HL-60/S4 treated with retinoic acid at 250 ng/mL for 4 days and 3 days (cell line): ENCODE measurements around the gene UBQLNL.

ENCODE experiments used
- in situ Hi-C: fragments of 300-500 bp; cut with MboI; formaldehyde crosslinking; loops from 2 replicates; pipeline ENCODE4 v1.7.0; 2022; ENCODE audit warnings: low sequenced_read_pairs

UBQLNL gene

GRCh38 chr11:5516599-5516998 lies at the start of gene UBQLNL:
UBQLNL (minus strand) TSS chr11:5516699; CDS start chr11:5516441, 258 bp downstream.
- in situ Hi-C loops, result no loop called here

- in situ Hi-C loops, result no loop called here
Measured at GRCh38 chr11:5564259-5565019, 47.9 kb upstream of the UBQLNL start.

- in situ Hi-C loops, result no loop called here
Measured at GRCh38 chr11:5557751-5558150, 41.3 kb upstream of the UBQLNL start.

GRCh38 chr11:5556596-5557188 lies 40.2 kb upstream of the UBQLNL start:
- in situ Hi-C loops, result no loop called here

- in situ Hi-C loops, result no loop called here
Measured at GRCh38 chr11:5553343-5553742, 36.8 kb upstream of the UBQLNL start.

GRCh38 chr11:5550440-5551095 lies 34.1 kb upstream of the UBQLNL start:
- in situ Hi-C loops, result no loop called here

- in situ Hi-C loops, result no loop called here
Measured at GRCh38 chr11:5548440-5548839, 31.9 kb upstream of the UBQLNL start, which contains the start of gene OR52H1. OR52H1 (minus strand) TSS chr11:5548540; CDS start chr11:5545505, 3,035 bp downstream.

GRCh38 chr11:5547982-5548381 lies 31.5 kb upstream of the UBQLNL start:
- in situ Hi-C loops, result no loop called here

- in situ Hi-C loops, result no loop called here
Measured at GRCh38 chr11:5546457-5546856, 30.0 kb upstream of the UBQLNL start.

GRCh38 chr11:5541427-5541826 lies 24.9 kb upstream of the UBQLNL start:
- in situ Hi-C loops, result no loop called here

- in situ Hi-C loops, result no loop called here
Measured at GRCh38 chr11:5536482-5536881, 20.0 kb upstream of the UBQLNL start.

GRCh38 chr11:5534046-5534445 lies 17.5 kb upstream of the UBQLNL start:
- in situ Hi-C loops, result no loop called here

GRCh38 chr11:5531053-5531831 lies 14.7 kb upstream of the UBQLNL start:
- in situ Hi-C loops, result no loop called here

GRCh38 chr11:5528495-5528894 lies 12.0 kb upstream of the UBQLNL start:
- in situ Hi-C loops, result no loop called here

GRCh38 chr11:5527716-5528115 lies 11.2 kb upstream of the UBQLNL start:
- in situ Hi-C loops, result no loop called here

- in situ Hi-C loops, result no loop called here
Measured at GRCh38 chr11:5524756-5525155, 8.3 kb upstream of the UBQLNL start.

GRCh38 chr11:5522308-5522707 lies 5.8 kb upstream of the UBQLNL start:
- in situ Hi-C loops, result no loop called here

- in situ Hi-C loops, result no loop called here
Measured at GRCh38 chr11:5521540-5521939, 5.0 kb upstream of the UBQLNL start.

- in situ Hi-C loops, result no loop called here
Measured at GRCh38 chr11:5514841-5515240, 1.7 kb downstream of the UBQLNL start.

- in situ Hi-C loops, result no loop called here
Measured at GRCh38 chr11:5509803-5510202, 6.7 kb downstream of the UBQLNL start, which contains the start of gene UBQLN3. UBQLN3 (minus strand) TSS chr11:5509957; CDS start chr11:5509558, 399 bp downstream.

GRCh38 chr11:5508605-5509004 lies 7.9 kb downstream of the UBQLNL start:
- in situ Hi-C loops, result no loop called here
